Mesenchymal stem cell (in vitro differentiated cells and primary cell): ENCODE measurements around the gene JAKMIP2.

ENCODE experiments used
- DNase-seq: peaks from one replicate; pipeline ENCODE4 v3.0.0-alpha.2; 2013
- H2AFZ ChIP-seq: one replicate; pipeline ENCODE4 v1.6.1; 2013; ENCODE audit warnings: low read depth, mild to moderate bottlenecking, control low read depth, inconsistent platforms, low read length, moderate library complexity
- H2AK5ac ChIP-seq: 2 replicates; pipeline ENCODE4 v1.6.1; 2013; ENCODE audit warnings: low read length, moderate library complexity, mild to moderate bottlenecking, inconsistent platforms; ENCODE audit not compliant: severe bottlenecking
- H2BK120ac ChIP-seq: one replicate; pipeline ENCODE4 v1.6.1; 2013; ENCODE audit warnings: low read depth, mild to moderate bottlenecking, inconsistent platforms, low read length, moderate library complexity
- H2BK12ac ChIP-seq, 2 experiments: one replicate each; pipeline ENCODE4 v1.6.1; 2013; ENCODE audit warnings: inconsistent platforms in 2 of 2, low read length in 2 of 2, mild to moderate bottlenecking in 2 of 2, moderate library complexity in 2 of 2, control low read depth in 1 of 2
- H2BK15ac ChIP-seq: one replicate; pipeline ENCODE4 v1.6.1; 2013; ENCODE audit warnings: mild to moderate bottlenecking, low read depth, inconsistent platforms; ENCODE audit not compliant: poor library complexity, severe bottlenecking
- H2BK5ac ChIP-seq: 2 replicates; pipeline ENCODE4 v1.6.1; 2013; ENCODE audit warnings: low read depth, mild to moderate bottlenecking, low read length, control low read depth, inconsistent platforms; ENCODE audit not compliant: poor library complexity, severe bottlenecking
- H3K14ac ChIP-seq, 2 experiments: one replicate each; pipeline ENCODE4 v1.6.1; 2013; ENCODE audit warnings: inconsistent platforms in 2 of 2, low read length in 2 of 2, control low read depth in 1 of 2, mild to moderate bottlenecking in 1 of 2, moderate library complexity in 1 of 2
- H3K18ac ChIP-seq, 2 experiments: one replicate each; pipeline ENCODE4 v1.6.1; 2013; ENCODE audit warnings: inconsistent platforms in 2 of 2, low read length in 2 of 2, control low read depth in 1 of 2, low read depth in 1 of 2, mild to moderate bottlenecking in 1 of 2
- H3K23ac ChIP-seq, 2 experiments: one replicate each; pipeline ENCODE4 v1.6.1; 2013; ENCODE audit warnings: inconsistent platforms in 2 of 2, low read length in 2 of 2, mild to moderate bottlenecking in 2 of 2, moderate library complexity in 2 of 2, control low read depth in 1 of 2
- H3K27ac ChIP-seq: 2 replicates; pipeline ENCODE4 v1.5.1; 2013; ENCODE audit warnings: mild to moderate bottlenecking, moderate library complexity, low read length, control low read depth, inconsistent platforms; ENCODE audit not compliant: poor library complexity, severe bottlenecking
- H3K27me3 ChIP-seq, 2 experiments: 2 replicates each; pipeline versions ENCODE4 v1.6.1 to v1.7.0; 2013; ENCODE audit warnings: low read length in 2 of 2, mild to moderate bottlenecking in 2 of 2, moderate library complexity in 2 of 2, control low read depth in 1 of 2, inconsistent platforms in 1 of 2; ENCODE audit not compliant: control insufficient read depth in 1 of 2, insufficient read depth in 1 of 2
- H3K36me3 ChIP-seq, 2 experiments: 2 replicates each; pipeline versions ENCODE4 v1.6.1 to v1.7.0; 2013; ENCODE audit warnings: low read length in 2 of 2, control low read depth in 1 of 2, inconsistent platforms in 1 of 2, low read depth in 1 of 2, mild to moderate bottlenecking in 1 of 2; ENCODE audit not compliant: insufficient read depth in 2 of 2, control insufficient read depth in 1 of 2
- H3K4ac ChIP-seq, 2 experiments: one replicate each; pipeline ENCODE4 v1.6.1; 2013; ENCODE audit warnings: inconsistent platforms in 2 of 2, low read length in 2 of 2, mild to moderate bottlenecking in 2 of 2, moderate library complexity in 2 of 2, control low read depth in 1 of 2, low read depth in 1 of 2
- H3K4me1 ChIP-seq: 2 replicates; pipeline ENCODE4 v1.6.1; 2013; ENCODE audit warnings: low read depth, low read length, control low read depth; ENCODE audit not compliant: control insufficient read depth, insufficient read depth
- H3K4me2 ChIP-seq: 2 replicates; pipeline ENCODE4 v1.6.1; 2013; ENCODE audit warnings: low read length, mild to moderate bottlenecking, inconsistent platforms; ENCODE audit not compliant: poor library complexity, severe bottlenecking
- H3K4me3 ChIP-seq, 2 experiments: 2 replicates each; pipeline versions ENCODE4 v1.5.1 to v1.7.0; 2013; ENCODE audit warnings: low read length in 2 of 2, mild to moderate bottlenecking in 2 of 2, control low read depth in 1 of 2, low read depth in 1 of 2; ENCODE audit not compliant: insufficient read depth in 1 of 2
- H3K79me1 ChIP-seq: replicated peaks from 2 replicates; pipeline ENCODE4 v1.6.1; 2013; ENCODE audit warnings: mild to moderate bottlenecking, control low read depth, low read length, inconsistent platforms; ENCODE audit not compliant: poor library complexity, severe bottlenecking
- H3K9ac ChIP-seq: 2 replicates; pipeline ENCODE4 v1.7.0; 2013; ENCODE audit warnings: mild to moderate bottlenecking, low read length, moderate library complexity
- H3K9me3 ChIP-seq: 2 replicates; pipeline ENCODE4 v1.7.0; 2013; ENCODE audit warnings: mild to moderate bottlenecking, low read length; ENCODE audit not compliant: control insufficient read depth
- H4K8ac ChIP-seq: one replicate; pipeline ENCODE4 v1.6.1; 2013; ENCODE audit warnings: inconsistent platforms, mild to moderate bottlenecking, low read length, moderate library complexity
- H4K91ac ChIP-seq: one replicate; pipeline ENCODE4 v1.6.1; 2013; ENCODE audit warnings: mild to moderate bottlenecking, low read length, inconsistent platforms
- WGBS: methylation state at CpG from one replicate; pipeline ENCODE4 v1.1.7; 2013; ENCODE audit warnings: mixed read lengths; 5-methylcytosine and 5-hydroxymethylcytosine counted together

The JAKMIP2 gene

GRCh38 chr5:147575598-147575997, 206.9 kb downstream of the JAKMIP2 start:
- Histone ChIP-seq H3K36me3 (no peaks in the 10 kb centered on the region), H3K23ac (no peak overlapping the region)
- WGBS = 100% methylated on average over 3 of the region's 4 CpGs

GRCh38 chr5:147573211-147573610, 209.3 kb downstream of the JAKMIP2 start:
- no peak overlapping the region for H2AFZ ChIP-seq
- no peak for DNase-seq
- H4K8ac ChIP-seq = no peak overlapping the region
- H3K27me3 ChIP-seq = no peaks in the 10 kb centered on the region
- H3K36me3 ChIP-seq = no peaks in the 10 kb centered on the region
- H2BK120ac ChIP-seq = no peak overlapping the region
- H3K4me2 ChIP-seq = no peak overlapping the region
- H4K91ac ChIP-seq = no peak overlapping the region
- H3K79me1 ChIP-seq = no peaks in the 10 kb centered on the region
- no peak overlapping the region for H2BK15ac ChIP-seq
- no CpG with 5 or more reads among the region's 1 CpG for WGBS
- H2BK5ac ChIP-seq = no peak overlapping the region
- H3K9ac ChIP-seq = no peak overlapping the region
- no peak overlapping the region for H2BK12ac ChIP-seq
- no peaks in the 10 kb centered on the region for H3K9me3 ChIP-seq
- no peak overlapping the region for H3K18ac ChIP-seq
- H3K4me1 ChIP-seq = no peaks in the 10 kb centered on the region
- no peak overlapping the region for H2AK5ac ChIP-seq
- H3K23ac ChIP-seq = no peak overlapping the region
- no peak overlapping the region for H3K4ac ChIP-seq
- no peak overlapping the region for H3K14ac ChIP-seq
- no peak overlapping the region for H3K27ac ChIP-seq
- H3K4me3 ChIP-seq = no peak overlapping the region

More at GRCh38 chr5:147575598-147575997, 206.9 kb downstream of the JAKMIP2 start:
- DNase-seq = no peak
- Histone ChIP-seq H3K4ac (no peak overlapping the region), H2BK5ac (no peak overlapping the region), H2AK5ac (no peak overlapping the region), H2BK15ac (no peak overlapping the region), H3K27ac (no peak overlapping the region), H3K4me1 (no peaks in the 10 kb centered on the region), H2AFZ (no peak overlapping the region), H4K8ac (no peak overlapping the region), H3K18ac (no peak overlapping the region), H3K4me2 (no peak overlapping the region), H2BK120ac (no peak overlapping the region), H3K9me3 (peaks cover 4% of the 10 kb centered on the region), H3K14ac (no peak overlapping the region), H4K91ac (no peak overlapping the region), H3K9ac (no peak overlapping the region), H3K27me3 (no peaks in the 10 kb centered on the region), H2BK12ac (no peak overlapping the region), H3K4me3 (no peak overlapping the region), H3K79me1 (no peaks in the 10 kb centered on the region)

GRCh38 chr5:147568710-147569406, 213.7 kb downstream of the JAKMIP2 start:
- peaks cover 4% of the 10 kb centered on the region for H3K4me1 ChIP-seq
- no peak overlapping the region for H3K23ac ChIP-seq
- H4K91ac ChIP-seq = no peak overlapping the region
- no peak overlapping the region for H3K14ac ChIP-seq
- no peak overlapping the region for H3K27ac ChIP-seq
- no peak overlapping the region for H2BK120ac ChIP-seq
- H3K27me3 ChIP-seq = no peaks in the 10 kb centered on the region
- H2BK15ac ChIP-seq = no peak overlapping the region
- H2BK5ac ChIP-seq = no peak overlapping the region
- no peak overlapping the region for H4K8ac ChIP-seq
- H2AK5ac ChIP-seq = peak overlapping the region; percentile 70
- no peak for DNase-seq
- WGBS = 86% methylated on average over 7 of the region's 9 CpGs
- no peaks in the 10 kb centered on the region for H3K36me3 ChIP-seq
- no peak overlapping the region for H3K4me2 ChIP-seq
- H3K9me3 ChIP-seq = no peaks in the 10 kb centered on the region
- no peak overlapping the region for H3K9ac ChIP-seq
- H2BK12ac ChIP-seq = no peak overlapping the region
- no peak overlapping the region for H3K4me3 ChIP-seq
- no peak overlapping the region for H2AFZ ChIP-seq
- no peaks in the 10 kb centered on the region for H3K79me1 ChIP-seq
- H3K4ac ChIP-seq = no peak overlapping the region
- H3K18ac ChIP-seq = no peak overlapping the region

- H2BK120ac ChIP-seq = no peak overlapping the region
- H2BK5ac ChIP-seq = no peak overlapping the region
- H3K4ac ChIP-seq = no peak overlapping the region
- H4K91ac ChIP-seq = no peak overlapping the region
- no peaks in the 10 kb centered on the region for H3K36me3 ChIP-seq
- H3K9ac ChIP-seq = no peak overlapping the region
- H3K4me3 ChIP-seq = no peak overlapping the region
- H2AFZ ChIP-seq = no peak overlapping the region
- H3K14ac ChIP-seq = no peak overlapping the region
- no peak overlapping the region for H2AK5ac ChIP-seq
- H3K18ac ChIP-seq = no peak overlapping the region
- 39% methylated on average over 9 of the region's 9 CpGs for WGBS
- H3K4me1 ChIP-seq = peaks cover 4% of the 10 kb centered on the region
- H4K8ac ChIP-seq = peak overlapping the region; percentile 38
- peak; percentile 30 for DNase-seq
- H3K9me3 ChIP-seq = no peaks in the 10 kb centered on the region
- H3K23ac ChIP-seq = no peak overlapping the region
- H3K79me1 ChIP-seq = no peaks in the 10 kb centered on the region
- no peak overlapping the region for H3K27ac ChIP-seq
- no peak overlapping the region for H3K4me2 ChIP-seq
- no peaks in the 10 kb centered on the region for H3K27me3 ChIP-seq
- H2BK15ac ChIP-seq = no peak overlapping the region
- H2BK12ac ChIP-seq = no peak overlapping the region
Observed at GRCh38 chr5:147567917-147568598, 214.5 kb downstream of the JAKMIP2 start.
